ENCODE data around the gene MAEA.

MAEA gene

DNA sequence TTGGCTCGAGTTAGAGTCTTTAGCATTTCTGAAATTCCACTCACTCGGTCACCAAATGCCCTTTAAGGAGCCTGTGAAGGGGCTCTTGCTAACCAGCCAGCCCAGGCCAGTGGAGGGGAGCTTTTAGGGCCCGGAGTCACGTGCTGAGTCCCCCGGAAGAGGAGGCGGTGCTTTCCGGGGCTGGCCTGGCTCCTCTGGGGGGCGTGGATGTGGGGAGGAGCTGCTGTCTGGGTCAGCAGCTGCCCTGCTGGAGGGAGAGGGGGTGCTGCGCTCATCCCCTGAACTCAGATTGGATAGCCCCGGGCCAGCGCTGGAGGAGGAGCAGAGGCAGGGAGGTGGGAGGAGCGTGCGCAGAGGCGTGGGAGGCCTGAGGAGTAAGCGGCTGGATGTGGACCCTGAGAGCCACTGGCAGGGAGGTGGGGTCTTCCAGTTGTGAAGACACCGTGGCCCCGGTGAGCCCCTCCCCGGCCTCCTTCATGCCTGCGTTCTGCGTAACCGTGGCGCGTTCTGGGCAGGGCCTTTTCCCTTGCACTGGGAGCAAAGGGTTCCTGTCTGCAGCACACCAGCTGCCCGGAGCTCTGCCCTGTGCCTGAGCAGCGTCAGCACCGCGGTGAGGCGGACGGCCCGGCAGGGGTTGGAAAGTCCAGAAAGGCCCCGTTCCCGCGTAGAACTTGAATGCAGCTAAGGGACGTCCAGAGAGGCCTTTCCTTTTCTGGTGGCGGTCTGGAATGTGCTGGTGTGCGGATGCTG, 19.7 kb downstream of the MAEA start:
- Histone ChIP-seq H3K36me3 (ENCODE audit: control insufficient read depth in 1 of 2, insufficient read depth in 2 of 2, low read length in 2 of 2) (peaks cover 14 to 23% of the 10 kb centered on the region in 2 donors), H3K4me1 (ENCODE audit: control insufficient read depth in 1 of 2, insufficient read depth in 2 of 2, low read length in 2 of 2) (peaks cover 14 to 37% of the 10 kb centered on the region in 2 donors), H3K4me3 (ENCODE audit: low read depth in 1 of 2, low read length in 2 of 2) (peak overlapping the region; percentile 59 to 70), H3K27me3 (ENCODE audit: low read depth, low read length) (no peaks in the 10 kb centered on the region), H3K27ac (ENCODE audit: low read length) (peak overlapping the region; percentile 71), H3K9me3 (ENCODE audit: control insufficient read depth in 1 of 2, low read length in 2 of 2) (no peaks in the 10 kb centered on the region)

- Histone ChIP-seq H3K9me3 (ENCODE audit: control insufficient read depth in 1 of 2, low read length in 2 of 2) (no peaks in the 10 kb centered on the region), H3K27ac (ENCODE audit: low read length) (peak overlapping the region; percentile 45), H3K36me3 (ENCODE audit: control insufficient read depth in 1 of 2, insufficient read depth in 2 of 2, low read length in 2 of 2) (peaks cover 22 to 27% of the 10 kb centered on the region in 2 donors), H3K4me1 (ENCODE audit: control insufficient read depth in 1 of 2, insufficient read depth in 2 of 2, low read length in 2 of 2) (peaks cover 14 to 37% of the 10 kb centered on the region in 2 donors), H3K27me3 (ENCODE audit: low read depth, low read length) (no peaks in the 10 kb centered on the region), H3K4me3 (ENCODE audit: low read depth in 1 of 2, low read length in 2 of 2) (peak overlapping the region; percentile 59 to 70)
Measured at GRCh38 chr4:1310031-1310795, 20.5 kb downstream of the MAEA start.

GRCh38 chr4:1310796-1311631, 21.3 kb downstream of the MAEA start:
- Histone ChIP-seq H3K4me1 (ENCODE audit: control insufficient read depth in 1 of 2, insufficient read depth in 2 of 2, low read length in 2 of 2) (peaks cover 14 to 37% of the 10 kb centered on the region in 2 donors), H3K27me3 (ENCODE audit: low read depth, low read length) (no peaks in the 10 kb centered on the region), H3K4me3 (ENCODE audit: low read depth in 1 of 2, low read length in 2 of 2) (no peak overlapping the region), H3K9me3 (ENCODE audit: control insufficient read depth in 1 of 2, low read length in 2 of 2) (no peaks in the 10 kb centered on the region), H3K27ac (ENCODE audit: low read length) (no peak overlapping the region), H3K36me3 (ENCODE audit: control insufficient read depth in 1 of 2, insufficient read depth in 2 of 2, low read length in 2 of 2) (peaks cover 26 to 29% of the 10 kb centered on the region in 2 donors)

GRCh38 chr4:1312821-1313640, 23.3 kb downstream of the MAEA start:
- H3K36me3 ChIP-seq (ENCODE audit: control insufficient read depth in 1 of 2, insufficient read depth in 2 of 2, low read length in 2 of 2): peaks cover 37 to 46% of the 10 kb centered on the region in 2 donors

DNA sequence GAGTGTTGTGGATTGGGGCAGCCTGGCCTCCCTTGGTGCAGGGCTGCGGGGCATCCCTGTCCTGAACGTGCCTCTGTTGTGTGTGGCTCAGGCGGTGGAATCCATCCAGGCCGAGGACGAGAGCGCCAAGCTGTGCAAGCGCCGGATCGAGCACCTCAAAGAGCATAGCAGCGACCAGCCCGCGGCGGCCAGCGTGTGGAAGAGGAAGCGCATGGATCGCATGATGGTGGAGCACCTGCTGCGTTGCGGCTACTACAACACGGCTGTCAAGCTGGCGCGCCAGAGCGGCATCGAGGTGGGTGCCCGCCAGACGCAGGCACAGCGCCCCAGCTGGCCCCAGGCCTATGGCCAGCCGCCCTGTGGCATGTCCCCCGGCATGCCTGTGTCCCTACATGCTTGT, 25.6 kb downstream of the MAEA start:
- Histone ChIP-seq H3K27ac (ENCODE audit: low read length) (no peak overlapping the region), H3K9me3 (ENCODE audit: control insufficient read depth in 1 of 2, low read length in 2 of 2) (no peaks in the 10 kb centered on the region), H3K4me3 (ENCODE audit: low read depth in 1 of 2, low read length in 2 of 2) (no peak overlapping the region), H3K27me3 (ENCODE audit: low read depth, low read length) (no peaks in the 10 kb centered on the region), H3K4me1 (ENCODE audit: control insufficient read depth in 1 of 2, insufficient read depth in 2 of 2, low read length in 2 of 2) (peaks cover 1 to 17% of the 10 kb centered on the region in 2 donors), H3K36me3 (ENCODE audit: control insufficient read depth in 1 of 2, insufficient read depth in 2 of 2, low read length in 2 of 2) (peaks cover 49 to 61% of the 10 kb centered on the region in 2 donors)

More at GRCh38 chr4:1312821-1313640, 23.3 kb downstream of the MAEA start:
- Histone ChIP-seq H3K27ac (ENCODE audit: low read length) (no peak overlapping the region), H3K27me3 (ENCODE audit: low read depth, low read length) (no peaks in the 10 kb centered on the region), H3K9me3 (ENCODE audit: control insufficient read depth in 1 of 2, low read length in 2 of 2) (no peaks in the 10 kb centered on the region), H3K4me3 (ENCODE audit: low read depth in 1 of 2, low read length in 2 of 2) (no peak overlapping the region), H3K4me1 (ENCODE audit: control insufficient read depth in 1 of 2, insufficient read depth in 2 of 2, low read length in 2 of 2) (peaks cover 14 to 37% of the 10 kb centered on the region in 2 donors)

DNA sequence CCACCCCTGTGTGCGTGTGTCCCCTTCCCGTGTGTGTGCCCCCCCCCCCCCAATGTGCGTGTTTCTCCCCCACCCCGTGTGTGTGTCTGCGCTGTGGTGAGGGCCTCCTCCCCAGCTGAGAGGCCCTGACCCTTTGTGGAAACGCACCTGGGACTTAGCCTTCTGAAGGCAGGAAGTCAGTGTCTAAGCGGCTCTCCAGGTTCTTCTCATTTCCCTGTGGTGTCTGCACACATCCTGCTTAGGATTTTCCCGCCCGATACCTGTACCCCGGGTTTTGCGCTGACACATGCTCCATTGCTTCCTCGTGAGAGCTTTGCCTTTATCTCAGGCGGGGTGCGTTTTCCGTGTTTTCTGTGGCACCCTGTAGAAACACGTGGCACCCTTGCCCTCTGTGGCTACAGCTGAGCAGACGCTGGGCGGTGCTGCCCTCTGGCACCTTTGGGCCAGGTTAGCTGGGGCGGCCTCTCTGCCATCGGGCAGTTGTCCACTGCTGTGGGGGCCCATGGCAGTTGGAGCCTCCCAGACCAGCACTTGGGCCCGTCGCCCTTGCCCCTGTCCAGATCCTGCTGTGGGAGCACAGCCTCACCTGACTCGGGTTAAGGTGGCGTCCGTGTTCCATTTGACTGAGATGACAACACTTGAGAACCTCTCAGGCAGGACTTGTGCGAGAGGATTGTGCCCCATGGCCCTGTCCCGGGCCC, 26.3 kb downstream of the MAEA start:
- H3K9me3 ChIP-seq (ENCODE audit: control insufficient read depth in 1 of 2, low read length in 2 of 2): no peaks in the 10 kb centered on the region
- peaks cover 50 to 61% of the 10 kb centered on the region in 2 donors for H3K36me3 ChIP-seq (ENCODE audit: control insufficient read depth in 1 of 2, insufficient read depth in 2 of 2, low read length in 2 of 2)
- H3K27ac ChIP-seq (ENCODE audit: low read length): no peak overlapping the region
- no peak overlapping the region for H3K4me3 ChIP-seq (ENCODE audit: low read depth in 1 of 2, low read length in 2 of 2)
- no peaks in the 10 kb centered on the region for H3K27me3 ChIP-seq (ENCODE audit: low read depth, low read length)
- peaks cover 0 to 10% of the 10 kb centered on the region in 2 donors for H3K4me1 ChIP-seq (ENCODE audit: control insufficient read depth in 1 of 2, insufficient read depth in 2 of 2, low read length in 2 of 2)

- H3K9me3 ChIP-seq (ENCODE audit: control insufficient read depth in 1 of 2, low read length in 2 of 2): no peaks in the 10 kb centered on the region
- H3K4me3 ChIP-seq (ENCODE audit: low read depth in 1 of 2, low read length in 2 of 2): no peak overlapping the region
- no peak overlapping the region for H3K27ac ChIP-seq (ENCODE audit: low read length)
- no peaks in the 10 kb centered on the region for H3K27me3 ChIP-seq (ENCODE audit: low read depth, low read length)
- peaks cover 0 to 3% of the 10 kb centered on the region in 2 donors for H3K4me1 ChIP-seq (ENCODE audit: control insufficient read depth in 1 of 2, insufficient read depth in 2 of 2, low read length in 2 of 2)
- H3K36me3 ChIP-seq (ENCODE audit: control insufficient read depth in 1 of 2, insufficient read depth in 2 of 2, low read length in 2 of 2): peaks cover 50 to 61% of the 10 kb centered on the region in 2 donors
Measured at GRCh38 chr4:1316537-1317168, 27.0 kb downstream of the MAEA start.

GRCh38 chr4:1317177-1318045, 27.7 kb downstream of the MAEA start:
- Histone ChIP-seq H3K4me3 (ENCODE audit: low read depth in 1 of 2, low read length in 2 of 2) (no peak overlapping the region), H3K36me3 (ENCODE audit: control insufficient read depth in 1 of 2, insufficient read depth in 2 of 2, low read length in 2 of 2) (peaks cover 50 to 67% of the 10 kb centered on the region in 2 donors), H3K9me3 (ENCODE audit: control insufficient read depth in 1 of 2, low read length in 2 of 2) (no peaks in the 10 kb centered on the region), H3K27ac (ENCODE audit: low read length) (no peak overlapping the region), H3K4me1 (ENCODE audit: control insufficient read depth in 1 of 2, insufficient read depth in 2 of 2, low read length in 2 of 2) (no peaks in the 10 kb centered on the region), H3K27me3 (ENCODE audit: low read depth, low read length) (no peaks in the 10 kb centered on the region)

DNA sequence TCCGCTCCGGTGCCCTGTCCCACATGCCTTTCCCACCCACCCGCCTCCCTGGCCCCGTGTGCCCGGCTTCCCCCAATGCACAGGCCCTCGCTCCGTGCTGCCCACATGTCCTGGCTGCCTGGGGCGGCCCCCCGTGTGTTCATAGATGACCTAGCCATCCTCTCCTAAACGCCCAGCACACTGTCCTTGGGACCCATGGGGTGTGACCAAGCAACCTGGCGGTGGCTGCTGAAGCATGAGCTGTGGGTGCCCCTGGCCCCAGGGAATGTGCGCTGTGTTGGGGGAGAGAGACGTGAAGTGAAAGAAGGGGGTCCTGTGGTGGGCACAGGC, 28.3 kb downstream of the MAEA start:
- H3K4me3 ChIP-seq (ENCODE audit: low read depth in 1 of 2, low read length in 2 of 2): no peak overlapping the region
- H3K9me3 ChIP-seq (ENCODE audit: control insufficient read depth in 1 of 2, low read length in 2 of 2): no peaks in the 10 kb centered on the region
- peaks cover 44 to 66% of the 10 kb centered on the region in 2 donors for H3K36me3 ChIP-seq (ENCODE audit: control insufficient read depth in 1 of 2, insufficient read depth in 2 of 2, low read length in 2 of 2)
- H3K27ac ChIP-seq (ENCODE audit: low read length): no peak overlapping the region
- no peaks in the 10 kb centered on the region for H3K4me1 ChIP-seq (ENCODE audit: control insufficient read depth in 1 of 2, insufficient read depth in 2 of 2, low read length in 2 of 2)
- H3K27me3 ChIP-seq (ENCODE audit: low read depth, low read length): no peaks in the 10 kb centered on the region
